NCI-H128 (cell line): ENCODE measurements around the gene CCDC192.
"Not testable (repeated sequence)": the region's sequence is repeated elsewhere in the genome, so short reads cannot be mapped to it uniquely, and the experiment has no call there.

Experiments used
- DNase-seq: peaks from one replicate; lab custom pipeline; 2025; ENCODE audit not compliant: unreplicated experiment; lab: John Stamatoyannopoulos, UW

CCDC192 gene

DNA sequence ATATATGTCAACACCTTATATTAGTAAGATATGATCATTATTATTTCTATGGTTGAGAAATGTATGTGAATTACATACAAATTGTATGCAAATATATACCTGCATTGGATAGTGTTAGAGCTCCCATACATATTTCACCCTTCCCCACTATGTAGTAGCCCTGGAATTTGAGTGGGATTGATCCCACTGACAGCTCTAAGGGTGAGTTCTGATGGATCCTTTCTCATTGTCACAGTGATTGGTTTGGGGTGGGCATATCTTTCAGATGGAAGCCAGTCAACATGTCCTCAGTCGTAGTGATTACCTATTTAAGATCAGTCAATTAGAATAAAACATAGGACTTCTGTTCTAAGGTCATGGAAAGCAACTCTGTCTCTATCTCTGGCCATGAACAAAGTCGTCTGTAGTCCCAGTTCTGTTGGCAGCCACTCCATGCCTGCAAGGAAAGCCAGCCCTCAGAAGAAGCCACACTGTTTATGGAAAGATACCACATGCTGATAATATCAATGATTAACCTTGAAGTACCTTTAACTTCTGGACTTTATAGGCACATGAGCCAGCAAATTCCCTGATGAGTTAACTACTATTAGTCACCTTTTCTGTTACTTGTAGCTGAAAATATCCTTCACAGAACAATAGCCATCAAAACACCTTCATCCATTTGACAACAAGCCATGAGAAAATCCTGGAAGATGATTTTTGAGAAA is 5.1 kb upstream of the CCDC192 start:
- DNase-seq, result no peak

- no peak for DNase-seq
Observed at GRCh38 chr5:127699416-127699815, 3.8 kb upstream of the CCDC192 start.

DNA sequence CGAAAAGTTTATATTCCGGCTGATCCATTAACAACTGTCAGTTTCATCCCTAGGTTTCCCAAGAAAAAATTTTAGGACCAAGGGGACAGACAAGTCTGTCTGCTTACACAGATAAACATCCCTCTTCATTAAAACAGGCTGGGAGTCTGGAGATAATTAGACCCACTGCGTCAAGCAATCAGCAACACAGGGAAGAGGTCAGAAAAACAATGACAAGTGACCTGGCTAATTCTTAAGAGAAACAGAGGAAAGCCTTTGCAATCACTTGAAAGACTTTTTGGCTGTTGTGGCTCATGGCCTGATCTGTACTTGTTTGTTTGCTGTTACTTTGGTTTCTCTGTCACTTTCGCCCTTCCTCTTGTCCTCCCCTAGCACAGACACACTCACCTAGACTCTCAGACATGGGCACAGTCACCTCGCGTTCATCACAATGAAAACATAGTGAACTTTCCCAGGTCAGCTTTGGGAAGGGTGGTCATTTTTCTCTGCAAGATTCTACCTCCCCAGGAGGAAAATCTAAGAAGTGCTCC is 2.9 kb upstream of the CCDC192 start:
- DNase-seq, result no peak

GRCh38 chr5:127702434-127702833 is 757 bp upstream of the CCDC192 start:
- no peak for DNase-seq

GRCh38 chr5:127705120-127705892 is 2.1 kb downstream of the CCDC192 start:
- DNase-seq, result no peak

DNA sequence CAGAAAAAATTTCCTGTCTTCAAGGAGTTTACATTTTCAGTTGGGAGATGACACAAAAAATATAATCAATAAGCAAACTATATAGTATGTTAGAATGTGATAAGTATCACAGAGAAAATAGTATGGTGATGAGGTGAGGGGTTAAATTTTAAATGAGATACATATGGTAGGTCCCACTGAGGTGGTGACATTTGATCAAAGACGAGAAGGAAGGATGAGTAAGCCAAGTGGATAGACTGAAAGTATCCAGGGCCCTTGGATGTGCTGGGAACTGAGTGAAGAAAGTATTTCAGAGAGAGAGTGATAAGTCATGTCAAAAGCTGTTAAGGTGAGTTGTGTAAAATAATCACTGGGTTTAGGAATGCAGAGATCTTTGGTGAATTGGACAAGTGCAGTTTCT is 3.5 kb downstream of the CCDC192 start:
- DNase-seq, result no peak

- DNase-seq, result no peak
Observed at GRCh38 chr5:127707209-127707608, 4.0 kb downstream of the CCDC192 start.

GRCh38 chr5:127713083-127713482 is 9.9 kb downstream of the CCDC192 start:
- DNase-seq, result not testable (repeated sequence)

- no peak for DNase-seq
Observed at GRCh38 chr5:127718181-127718580, 15.0 kb downstream of the CCDC192 start.

GRCh38 chr5:127723571-127723970 is 20.4 kb downstream of the CCDC192 start:
- no peak for DNase-seq

DNA sequence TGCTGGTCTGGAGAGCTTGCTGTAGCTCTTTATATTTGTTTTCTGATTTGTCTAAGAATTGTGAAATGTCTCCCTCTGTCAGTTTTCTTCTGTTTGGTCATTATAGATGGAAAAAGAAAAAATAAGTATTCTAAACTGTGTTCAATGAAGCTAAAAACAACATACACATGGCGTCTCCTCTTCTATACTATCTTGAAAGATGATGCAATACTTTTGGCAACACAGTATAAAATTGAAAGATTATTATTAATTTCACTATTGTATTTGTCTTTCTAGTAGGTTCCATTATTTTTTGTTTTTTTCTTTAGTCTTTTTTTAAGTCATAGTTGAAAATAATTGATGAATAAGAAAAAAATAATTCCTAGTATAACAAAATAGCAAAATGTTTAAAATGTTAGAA is 22.5 kb downstream of the CCDC192 start:
- DNase-seq, result no peak

- DNase-seq, result no peak
Observed at GRCh38 chr5:127732963-127733362, 29.8 kb downstream of the CCDC192 start.

GRCh38 chr5:127739348-127739747 is 36.2 kb downstream of the CCDC192 start:
- DNase-seq, result not testable (repeated sequence)

- no peak for DNase-seq
Observed at GRCh38 chr5:127739807-127740384, 36.7 kb downstream of the CCDC192 start.

DNA sequence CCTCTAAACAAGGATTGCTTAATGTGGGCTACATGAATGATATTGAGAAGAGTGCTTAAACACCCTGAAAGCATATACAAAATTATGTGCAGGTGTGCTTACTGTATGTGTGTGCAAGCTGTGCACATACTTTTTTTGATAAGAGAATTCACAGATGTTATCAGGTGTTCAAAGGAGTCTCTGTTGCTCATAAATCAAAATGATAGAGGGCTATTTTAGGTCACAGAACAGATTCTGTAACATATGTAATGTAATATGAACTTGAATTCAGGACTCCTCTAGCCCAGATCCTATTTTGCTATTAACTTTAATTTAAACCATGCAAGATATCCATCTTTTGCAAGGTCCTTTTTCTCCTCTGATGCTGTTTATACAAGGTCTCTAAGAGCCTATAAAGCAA is 38.2 kb downstream of the CCDC192 start:
- no peak for DNase-seq

DNA sequence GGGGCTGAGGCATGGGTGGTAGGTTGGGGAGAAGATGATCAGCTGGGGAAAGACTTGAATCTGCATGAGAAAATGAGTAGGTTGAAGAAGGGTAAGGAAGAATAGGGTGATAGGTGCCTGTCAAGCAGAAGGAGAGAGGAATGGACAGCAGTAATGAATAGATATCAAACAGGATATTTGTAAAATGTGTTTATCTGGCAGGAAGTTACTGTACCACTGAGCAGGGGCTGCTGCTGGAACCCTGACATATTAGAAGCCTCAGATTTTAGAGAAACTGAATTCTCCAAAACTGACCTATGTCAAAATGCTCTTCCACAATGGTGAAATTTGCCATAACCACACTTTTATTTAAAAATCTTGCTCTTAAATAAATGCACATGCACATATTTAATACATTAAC is 41.0 kb downstream of the CCDC192 start:
- DNase-seq, result no peak

GRCh38 chr5:127746756-127747155 is 43.6 kb downstream of the CCDC192 start:
- no peak for DNase-seq

GRCh38 chr5:127752503-127753265 is 49.5 kb downstream of the CCDC192 start:
- DNase-seq, result not testable (repeated sequence)

DNA sequence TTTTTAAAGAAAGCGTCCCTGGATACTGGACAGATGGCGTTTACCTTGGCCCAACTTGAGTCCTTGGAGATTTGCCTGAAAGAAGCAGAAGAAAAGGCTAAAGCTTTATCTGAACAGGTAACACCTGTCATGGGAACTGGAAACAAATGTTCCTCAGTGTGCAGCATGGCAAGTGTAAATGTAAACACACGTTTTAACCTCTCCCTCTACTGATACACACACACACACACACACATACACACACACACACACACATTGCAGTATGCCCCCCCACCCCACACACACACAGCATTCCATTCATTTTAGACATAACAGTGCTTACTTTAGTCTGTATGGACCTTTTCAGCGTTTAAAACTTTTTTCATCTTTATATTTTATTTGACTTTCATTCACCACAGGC is 51.1 kb downstream of the CCDC192 start:
- DNase-seq, result no peak

- no peak for DNase-seq
Observed at GRCh38 chr5:127754706-127755105, 51.5 kb downstream of the CCDC192 start.

- DNase-seq, result no peak
Observed at GRCh38 chr5:127757576-127757975, 54.4 kb downstream of the CCDC192 start.
